Activated gamma-delta T cell (primary cell): Measurements from ENCODE around the gene ULK3.
"Not testable (repeated sequence)": the region's sequence is repeated elsewhere in the genome, so short reads cannot be mapped to it uniquely, and the experiment has no call there.

Experiments used
- DNase-seq: peaks from one replicate; lab custom pipeline; 2025; lab: John Stamatoyannopoulos, UW
- total RNA-seq, 2 donors: gene quantifications; one replicate each; lab custom pipeline; 2026; lab: John Stamatoyannopoulos, UW

ULK3 gene
- 124 to 130 reads per million in 2 donors for total RNA-seq

- DNase-seq, result peak; percentile 92
These were observed at the start of gene ULK3 for GRCh38 chr15:74842581-74843444. Gene ULK3, minus strand, starts transcription at chr15:74843156. Its CDS starts 51 bp downstream, at chr15:74843105.

DNA sequence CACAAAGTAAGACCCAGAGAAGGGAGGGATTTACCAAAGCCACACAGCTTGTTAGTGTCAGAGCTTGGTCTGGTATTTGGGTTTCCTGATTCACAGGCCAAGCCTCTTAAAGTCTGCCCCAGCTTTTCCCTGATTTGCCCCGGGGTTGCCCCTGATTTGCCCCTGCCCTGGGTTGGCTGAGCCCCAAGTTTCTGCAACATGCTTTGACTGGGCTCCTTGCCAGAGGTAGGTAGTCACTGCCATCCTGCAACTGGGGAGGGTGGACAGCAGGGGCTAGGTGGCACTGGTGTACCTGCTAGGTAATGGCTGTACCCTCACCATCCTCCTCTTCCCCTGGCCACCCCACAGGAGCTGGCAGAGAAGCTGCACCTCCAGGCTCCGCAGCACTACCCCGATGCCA is 49.4 kb upstream of the ULK3 start:
- DNase-seq, result no peak

DNA sequence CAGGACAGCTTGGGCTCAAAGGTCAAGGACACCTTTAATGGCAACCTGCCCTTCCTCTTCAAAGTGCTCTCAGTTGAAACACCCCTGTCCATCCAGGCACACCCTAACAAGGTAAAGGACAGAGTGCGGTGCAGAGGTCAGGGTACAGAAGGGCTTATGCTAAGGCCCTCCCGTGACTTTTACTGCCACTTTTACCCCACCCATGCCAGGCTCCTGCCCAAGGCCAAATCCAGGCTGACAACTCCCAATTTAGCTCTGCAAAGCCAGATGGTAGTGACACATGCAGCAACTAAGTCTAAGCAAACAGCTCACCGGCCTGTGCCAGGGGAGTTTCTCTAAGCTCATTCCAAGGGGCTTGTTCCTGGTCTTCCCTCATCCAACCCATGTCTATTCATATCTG is 48.5 kb upstream of the ULK3 start:
- DNase-seq, result no peak

- no peak for DNase-seq
These were observed 47.7 kb upstream of the ULK3 start for GRCh38 chr15:74890665-74890960.

GRCh38 chr15:74889883-74890664 is 47.1 kb upstream of the ULK3 start, which contains the start of gene MPI:
Gene MPI, plus strand, starts transcription at chr15:74890042. Its CDS starts 32 bp downstream, at chr15:74890074.
- DNase-seq, result peak; percentile 75

DNA sequence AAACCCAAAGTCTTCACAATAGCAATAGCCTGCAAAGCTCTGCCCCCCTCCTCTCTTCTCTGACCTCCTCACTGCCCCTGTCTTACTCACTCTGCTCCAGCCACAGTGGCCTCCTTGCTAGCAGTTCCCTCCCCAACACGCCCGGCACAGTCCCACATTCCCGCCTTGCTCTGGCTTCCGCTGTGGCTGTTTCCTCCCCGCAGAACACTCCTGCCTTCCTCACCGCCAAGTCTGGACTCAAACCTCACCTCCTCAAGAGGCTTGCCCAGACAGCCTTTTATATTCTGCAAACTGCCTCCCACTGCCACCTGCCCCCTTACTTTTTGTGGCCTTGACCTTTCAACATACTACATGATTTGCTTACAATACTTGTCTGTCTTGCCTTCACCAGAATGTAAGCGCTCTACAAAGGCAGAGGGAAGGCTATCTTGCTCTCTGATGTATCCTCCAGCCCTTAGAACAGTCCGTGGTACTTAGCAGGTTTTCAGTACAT is 46.5 kb upstream of the ULK3 start:
- DNase-seq, result no peak

GRCh38 chr15:74888716-74889115 is 45.8 kb upstream of the ULK3 start:
- no peak for DNase-seq

GRCh38 chr15:74887537-74888193 is 44.7 kb upstream of the ULK3 start:
- not testable (repeated sequence) for DNase-seq

DNA sequence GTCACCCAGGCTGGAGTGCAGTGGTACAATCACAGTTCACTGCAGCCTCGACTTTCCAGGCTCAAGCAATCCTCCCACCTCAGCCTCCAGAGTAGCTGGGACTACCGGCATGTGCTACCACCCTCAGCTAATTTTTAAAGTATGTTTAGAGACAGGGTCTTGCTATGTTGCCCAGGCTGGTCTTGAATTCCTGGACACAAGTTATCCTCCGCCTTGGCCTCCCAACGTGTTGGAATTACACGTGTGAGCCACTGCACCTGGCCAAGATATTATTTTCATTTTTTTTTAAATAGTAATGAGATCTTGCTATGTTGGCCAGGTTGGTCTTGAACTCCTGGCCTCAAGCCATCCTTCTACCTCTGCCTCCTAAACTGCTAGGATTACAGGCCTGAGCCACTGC is 42.5 kb upstream of the ULK3 start:
- no peak for DNase-seq

DNA sequence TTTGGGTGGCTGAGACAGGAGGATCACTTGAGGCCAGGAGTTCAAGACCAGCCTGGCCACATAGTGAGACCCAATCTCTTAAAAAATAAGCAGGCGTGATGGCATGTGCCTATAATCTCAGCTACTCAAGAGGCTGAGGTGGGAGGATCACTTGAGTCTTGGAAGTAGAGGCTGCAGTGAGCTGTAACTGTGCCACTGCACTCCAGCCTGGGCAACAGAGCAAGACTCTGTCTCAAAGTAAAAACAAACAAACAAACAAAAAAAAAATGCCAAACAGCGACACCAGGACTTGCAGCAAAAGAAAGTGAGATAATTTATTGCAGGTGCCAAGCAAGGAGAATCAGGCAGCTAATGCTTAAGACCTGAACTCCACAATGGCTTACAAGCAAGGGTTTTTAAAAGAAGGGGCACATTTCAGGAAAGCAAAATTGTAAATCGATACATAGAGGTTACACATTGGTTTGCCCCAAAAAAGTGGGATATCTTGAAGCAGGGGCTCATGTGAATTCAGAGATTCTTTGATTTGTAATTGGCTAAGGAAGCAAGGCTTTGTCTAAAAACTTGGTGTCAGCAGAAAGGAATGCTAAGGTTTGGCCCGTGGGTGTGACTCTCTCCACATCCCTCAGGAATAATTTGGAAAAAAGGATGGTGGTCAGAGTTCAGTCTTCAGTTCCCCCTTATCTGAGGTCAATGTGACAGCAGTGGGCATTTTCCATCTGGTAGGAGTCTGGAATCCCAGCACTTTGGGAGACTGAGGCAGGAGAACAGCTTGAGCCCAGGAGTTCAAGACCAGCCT is 41.7 kb upstream of the ULK3 start:
- no peak for DNase-seq

DNA sequence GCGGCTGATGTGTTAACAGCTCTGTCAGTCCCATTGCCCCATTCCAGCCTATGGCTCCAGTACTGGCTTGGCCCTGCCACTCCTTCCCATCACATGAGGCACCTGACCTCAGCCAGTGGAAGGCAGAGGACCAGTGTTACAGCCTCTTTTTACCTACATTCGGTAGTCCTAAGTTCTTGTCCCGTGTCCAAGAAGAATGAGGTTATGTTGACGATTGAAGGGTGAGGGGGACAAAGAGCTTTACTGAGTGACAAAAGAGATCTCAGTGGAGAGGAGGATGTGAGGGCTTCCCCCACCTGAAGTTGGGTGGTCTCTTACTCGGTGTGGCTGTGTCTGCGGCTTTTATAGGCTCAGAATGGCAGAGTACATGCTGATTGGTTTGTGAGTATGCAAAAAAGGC is 39.6 kb upstream of the ULK3 start:
- no peak for DNase-seq

GRCh38 chr15:74878273-74878672 is 35.3 kb upstream of the ULK3 start:
- no peak for DNase-seq

GRCh38 chr15:74873756-74874424 is 30.9 kb upstream of the ULK3 start:
- DNase-seq, result no peak

GRCh38 chr15:74873036-74873755 is 30.2 kb upstream of the ULK3 start, which contains the start of gene SCAMP2:
Gene SCAMP2, minus strand, starts transcription at chr15:74873365. Its CDS starts 110 bp downstream, at chr15:74873255.
- peak; percentile 79 for DNase-seq

GRCh38 chr15:74872702-74873035 is 29.7 kb upstream of the ULK3 start:
- no peak for DNase-seq

GRCh38 chr15:74870436-74871215 is 27.7 kb upstream of the ULK3 start:
- no peak for DNase-seq

DNA sequence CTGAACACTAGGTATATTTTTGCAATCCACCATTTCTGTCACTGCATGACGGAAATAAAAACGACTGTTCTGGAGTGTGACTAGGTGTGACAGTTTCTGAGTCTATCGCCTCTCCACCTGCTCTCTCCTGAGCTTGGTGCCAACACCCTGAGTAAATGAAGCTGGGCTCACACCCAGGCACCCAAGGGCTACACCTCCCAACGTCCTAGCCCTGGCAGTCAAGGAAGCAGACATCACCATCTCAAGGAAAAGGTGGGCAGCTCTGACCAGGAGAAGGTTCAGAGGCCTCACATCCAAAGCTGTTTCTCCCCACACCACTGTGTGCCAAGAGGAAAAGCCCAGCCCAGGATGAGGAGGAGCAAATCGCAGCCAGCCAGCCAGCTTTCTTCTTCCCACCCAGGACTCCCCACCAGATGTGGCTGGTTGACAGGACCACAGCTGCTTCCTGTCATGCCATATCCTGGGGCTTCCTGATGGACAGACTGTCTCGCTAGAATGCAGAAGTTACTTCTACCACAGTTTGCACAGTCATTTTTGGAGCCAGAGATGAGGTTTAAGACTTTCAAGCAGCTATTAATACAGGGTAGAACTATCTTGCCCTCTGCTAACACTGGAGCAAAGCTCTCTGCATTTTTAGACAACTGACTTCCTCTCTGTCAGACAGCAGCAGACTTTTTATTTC is 26.9 kb upstream of the ULK3 start:
- DNase-seq, result no peak

GRCh38 chr15:74869372-74869725 is 26.4 kb upstream of the ULK3 start:
- DNase-seq, result no peak

DNA sequence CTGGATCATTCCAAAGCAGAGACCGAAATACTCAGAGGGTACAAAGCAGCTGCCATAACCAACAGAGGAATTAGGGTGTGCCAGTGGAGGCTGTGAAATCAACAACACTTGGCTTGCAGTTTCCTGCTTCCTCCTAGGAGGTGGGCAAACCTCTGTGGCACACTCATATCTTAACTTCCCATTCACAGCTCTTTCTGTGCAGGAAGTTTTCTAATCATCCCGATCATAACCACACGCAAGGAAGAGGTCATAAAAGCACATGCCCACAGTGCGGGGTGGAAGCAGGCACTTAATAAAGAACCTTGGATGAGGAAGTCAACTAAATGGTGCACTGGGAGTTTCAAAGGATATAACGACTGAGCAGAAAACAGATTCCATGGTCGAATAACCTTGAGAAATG is 25.1 kb upstream of the ULK3 start:
- DNase-seq, result no peak
